GM19397 (cell line): Measurements from ENCODE around the gene COA4.
"Not testable (repeated sequence)": the region's sequence is repeated elsewhere in the genome, so short reads cannot be mapped to it uniquely, and the experiment has no call there.

ENCODE experiments used
- ATAC-seq: cut with Tn5 transposase; IDR thresholded peaks from one replicate; pipeline ENCODE4 v1.9.1; 2021; ENCODE audit warnings: mild to moderate bottlenecking, moderate library complexity; ENCODE audit not compliant: unreplicated experiment

COA4 gene

DNA sequence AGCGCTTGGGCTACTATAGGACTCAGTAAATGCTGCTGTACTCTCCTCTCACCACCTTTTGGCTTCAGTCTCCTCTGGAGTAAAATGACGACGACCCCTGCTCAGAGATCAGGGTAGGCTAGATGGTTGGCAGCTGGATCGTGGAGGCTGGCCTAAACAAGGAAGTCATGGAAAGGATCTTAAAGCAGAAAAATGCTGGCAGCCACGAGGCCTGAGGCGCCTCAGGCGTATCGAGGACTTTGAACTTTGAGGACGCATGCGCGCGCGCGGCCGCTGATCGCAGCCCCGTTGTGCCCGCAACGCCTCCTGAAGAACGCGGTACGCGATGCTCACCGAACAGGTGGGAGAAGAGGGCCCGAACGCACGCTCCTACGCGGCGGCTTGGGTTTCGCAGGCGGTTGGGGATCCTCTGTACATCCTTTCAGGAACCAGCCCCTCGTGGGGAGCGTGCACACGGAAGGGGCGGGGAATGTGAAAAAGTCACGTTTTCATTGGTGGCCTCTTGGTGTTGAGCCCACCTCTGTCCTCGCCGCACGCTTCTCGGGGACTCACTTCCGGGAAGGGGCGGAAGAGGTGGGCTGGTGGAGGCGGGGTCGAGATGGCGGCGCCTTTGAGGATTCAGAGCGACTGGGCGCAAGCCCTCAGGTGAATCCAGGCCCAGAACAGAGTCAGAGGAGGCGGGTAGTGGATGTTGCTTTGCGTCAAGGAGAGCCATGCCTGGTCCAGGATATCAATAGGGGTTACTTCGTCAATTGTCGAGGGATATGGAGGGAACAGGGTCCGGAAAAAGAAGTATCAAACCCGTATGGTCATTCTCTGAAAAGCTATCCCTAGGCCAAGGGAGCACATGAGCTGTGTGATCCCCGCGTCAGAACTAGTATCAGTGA, at the start of gene COA4, which contains the start of gene PAAF1:
TSS of gene COA4 (minus strand) at position 423 of the 887 bp plus-strand sequence. CDS start 3,468 bp downstream, outside the sequence.
TSS of gene PAAF1 (plus strand) at position 576 of the 887 bp plus-strand sequence. CDS start at position 599, 23 bp downstream.
- peak; percentile 98 for ATAC-seq

DNA sequence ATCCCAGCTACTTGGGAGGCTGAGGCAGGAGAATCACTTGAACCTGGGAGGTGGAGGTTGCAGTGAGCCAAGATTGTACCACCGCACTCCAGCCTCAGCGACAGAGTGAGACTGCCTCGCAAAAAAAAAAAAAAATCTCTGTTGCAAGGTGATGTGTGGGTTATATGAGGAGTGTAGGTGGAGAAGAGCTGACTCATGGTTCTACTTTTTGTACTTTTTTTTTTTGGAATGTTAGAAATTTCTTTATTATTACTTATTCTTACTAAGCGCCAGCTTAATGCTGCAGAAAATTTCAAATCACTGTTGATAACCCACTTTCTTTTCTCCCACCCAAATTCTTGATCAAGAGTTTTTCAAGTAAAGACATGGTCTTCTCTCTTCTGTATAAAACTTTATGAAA, 44.5 kb upstream of the COA4 start:
- ATAC-seq = no peak

DNA sequence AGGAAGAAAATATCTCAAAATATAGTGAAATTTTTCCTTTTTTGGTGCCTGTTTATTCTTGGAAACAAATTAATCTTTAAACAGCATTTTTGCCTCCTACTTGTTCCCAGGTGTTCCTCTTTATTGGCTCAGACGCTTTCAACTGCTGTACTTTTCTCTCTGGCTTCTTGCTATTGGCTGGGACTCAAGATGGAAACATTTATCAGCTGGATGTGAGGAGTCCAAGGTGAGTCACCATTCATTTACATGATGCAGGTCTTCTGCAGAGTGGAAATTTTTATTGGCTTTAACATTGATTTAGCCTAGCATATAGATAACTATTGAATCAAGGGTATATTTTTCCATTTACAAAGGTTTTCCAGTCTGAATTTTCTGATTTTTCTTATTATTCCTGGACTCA, 39.8 kb upstream of the COA4 start:
- ATAC-seq = no peak

DNA sequence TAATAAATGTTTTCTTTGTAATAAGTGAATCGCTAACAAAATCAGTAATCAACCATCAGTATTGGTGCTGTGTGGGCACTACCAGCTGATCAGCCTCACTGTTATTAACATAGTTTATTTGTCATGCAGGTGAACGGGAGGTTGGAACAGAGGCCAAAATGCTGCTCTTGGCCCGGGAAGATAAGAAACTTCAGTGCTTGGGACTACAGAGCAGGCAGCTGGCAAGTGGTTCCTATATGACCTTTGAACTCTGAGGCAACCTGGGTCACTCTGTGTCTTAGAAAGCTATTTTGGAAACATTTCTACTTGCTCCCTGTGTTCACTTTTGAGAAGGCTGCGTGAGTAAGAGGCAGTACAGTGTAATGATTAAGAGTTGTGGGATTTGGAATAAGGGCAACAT, 37.6 kb upstream of the COA4 start:
- ATAC-seq = no peak

DNA sequence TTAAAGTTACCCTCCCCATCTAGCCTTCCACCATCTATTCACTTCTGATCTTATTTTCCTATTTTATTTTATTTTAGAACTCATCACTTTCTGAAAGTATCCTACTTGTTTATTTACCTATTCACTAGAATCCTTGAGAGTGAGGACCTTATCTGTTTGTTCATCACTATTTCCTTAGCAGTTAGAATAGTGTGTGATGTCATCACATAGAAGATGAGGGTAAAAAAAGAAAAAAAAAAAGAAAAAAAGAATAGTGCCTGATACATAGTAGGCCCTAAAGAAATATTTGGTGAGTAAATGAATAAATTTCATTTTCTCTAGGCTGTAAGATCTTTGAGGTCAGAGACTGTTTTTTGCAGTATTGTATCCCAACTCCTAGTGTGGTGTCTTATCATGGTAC, 36.8 kb upstream of the COA4 start:
- ATAC-seq = no peak

DNA sequence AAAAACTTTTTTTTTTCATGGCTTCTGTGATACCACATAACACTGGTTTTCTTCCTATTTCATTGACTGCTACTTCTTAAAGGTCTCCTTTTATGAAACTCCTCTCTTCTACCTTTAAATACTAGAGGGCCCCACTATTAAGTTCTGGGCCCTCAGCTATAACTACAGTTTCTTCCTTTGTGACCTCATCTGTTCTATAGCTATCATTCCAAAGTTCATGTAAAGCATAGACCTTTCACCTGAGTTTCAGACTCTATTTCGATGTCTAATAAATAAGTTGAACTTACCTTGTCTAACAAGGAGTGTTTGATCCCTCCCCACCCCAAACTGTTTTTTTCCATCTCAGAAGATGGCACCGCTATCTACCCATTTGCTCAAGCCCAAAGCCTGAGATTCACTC, 35.4 kb upstream of the COA4 start:
- ATAC-seq = no peak

DNA sequence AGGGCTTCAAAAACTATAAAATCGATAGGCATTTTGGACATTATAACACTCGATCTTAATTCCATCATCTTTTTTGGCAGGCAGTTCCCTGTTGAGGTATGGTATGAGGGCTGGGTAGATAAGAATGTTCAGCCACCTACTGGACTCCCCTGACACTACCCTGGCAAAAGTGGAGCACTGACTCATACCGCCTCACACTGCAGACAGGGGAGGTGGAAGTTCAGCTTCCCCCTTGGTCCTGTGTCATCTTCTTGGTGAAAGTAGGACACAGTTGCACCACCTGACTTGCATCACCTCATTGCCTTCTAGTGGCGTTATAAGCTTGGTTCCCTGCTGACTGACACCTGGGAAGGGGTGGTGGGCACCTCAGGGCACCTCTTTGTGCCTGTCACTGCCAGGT, 30.5 kb upstream of the COA4 start:
- ATAC-seq = no peak

DNA sequence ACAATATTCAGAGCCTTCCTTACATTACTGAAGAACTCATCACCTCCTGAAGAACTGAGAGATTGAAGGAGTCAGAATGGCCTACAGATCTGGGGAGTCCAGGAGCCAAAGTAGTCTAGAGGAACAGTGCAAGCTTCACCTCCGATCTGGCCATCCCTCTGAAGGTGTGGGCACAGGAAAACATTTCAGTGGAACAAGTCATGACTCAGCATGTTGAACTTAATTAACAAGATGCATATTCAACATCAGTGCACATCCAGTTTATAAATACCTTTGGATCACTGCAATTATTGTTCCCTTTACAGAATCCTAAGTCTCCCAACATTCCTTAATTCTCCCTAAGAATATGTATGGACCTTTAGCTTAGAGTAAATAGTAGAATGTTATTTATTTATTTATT, 25.7 kb upstream of the COA4 start:
- no peak for ATAC-seq

DNA sequence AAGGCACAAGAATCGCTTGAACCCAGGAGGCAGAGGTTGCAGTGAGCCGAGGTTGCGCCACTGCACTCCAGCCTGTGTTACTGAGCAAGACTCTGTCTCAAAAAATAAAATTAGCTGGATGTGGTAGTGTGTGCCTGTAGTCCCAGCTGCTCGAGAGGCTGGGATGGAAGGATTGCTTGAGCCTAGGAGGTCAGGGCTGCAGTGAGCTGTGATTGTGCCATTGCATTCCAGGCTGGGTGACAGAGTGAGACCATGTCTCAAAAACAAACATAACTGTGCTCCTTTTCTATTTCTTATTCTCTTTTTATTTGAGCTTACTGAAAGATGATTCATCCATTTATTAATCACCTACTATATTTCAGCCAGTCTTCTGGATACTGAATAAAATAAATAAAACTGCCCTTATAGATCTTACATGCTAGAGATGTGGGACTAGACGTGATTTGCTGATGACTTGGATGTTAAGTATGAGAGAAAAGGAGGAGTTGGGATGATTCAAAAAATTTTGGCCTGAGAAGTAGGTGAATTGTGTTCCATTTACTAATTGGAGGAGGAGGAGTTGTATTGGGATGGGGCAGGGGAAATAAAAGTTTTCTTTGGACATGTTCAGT, 18.2 kb upstream of the COA4 start:
- ATAC-seq = no peak

DNA sequence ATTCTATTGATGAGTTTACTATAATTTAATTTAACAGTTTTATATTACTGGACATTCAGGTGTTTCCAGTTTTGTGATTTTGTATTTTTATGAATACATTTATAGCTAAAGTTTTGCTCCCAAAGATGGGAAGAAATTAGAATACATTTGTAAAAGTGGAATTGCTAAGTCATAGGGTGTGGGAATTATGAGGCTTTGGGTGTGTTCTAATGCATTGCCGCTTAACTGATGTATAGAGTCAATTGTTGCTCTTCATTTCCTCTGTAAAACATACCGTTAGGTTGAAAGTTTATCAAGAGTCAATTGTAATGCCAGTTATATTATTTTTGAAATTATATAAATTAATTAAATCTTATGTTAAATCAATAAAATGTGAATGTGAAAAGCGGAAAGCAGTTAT, 16.4 kb upstream of the COA4 start:
- ATAC-seq = no peak

DNA sequence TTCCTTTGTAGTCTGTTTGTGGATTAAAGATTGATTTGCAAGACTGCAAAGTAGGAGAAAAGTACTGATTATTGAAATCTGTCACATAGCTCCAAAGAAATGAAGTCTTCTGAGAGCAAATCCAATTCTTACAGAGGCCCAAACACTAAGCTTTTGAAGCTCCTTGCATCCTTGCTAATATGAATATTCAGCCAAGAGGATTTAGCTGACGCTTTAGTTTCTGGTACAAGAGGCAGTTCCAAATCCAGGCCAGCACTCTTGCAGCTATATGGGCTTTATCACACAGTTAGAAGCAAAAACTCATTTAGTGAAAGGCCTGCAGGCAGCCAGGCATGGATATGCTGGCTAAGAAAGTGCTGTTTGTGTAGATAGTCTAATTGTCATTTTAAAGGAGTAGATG, 12.9 kb upstream of the COA4 start:
- ATAC-seq = no peak

DNA sequence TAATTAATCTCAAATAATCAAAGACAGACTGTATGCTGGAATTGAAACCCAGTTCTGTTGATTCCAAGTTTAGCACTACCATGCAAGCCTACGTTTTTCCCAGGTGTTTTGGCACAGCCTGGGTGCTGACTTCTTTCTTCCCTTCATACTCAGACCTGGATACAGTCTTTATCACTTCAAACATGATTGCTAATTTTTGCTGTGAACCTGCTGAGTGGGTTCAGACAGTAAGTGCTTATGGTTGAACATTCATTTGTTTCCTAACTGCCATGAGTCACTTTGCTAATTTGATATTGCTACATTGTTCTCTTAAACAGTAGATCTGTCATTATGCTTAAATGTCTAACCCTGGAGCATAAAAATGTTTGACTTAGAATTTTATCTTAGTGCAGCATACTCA, 12.4 kb upstream of the COA4 start:
- no peak for ATAC-seq

DNA sequence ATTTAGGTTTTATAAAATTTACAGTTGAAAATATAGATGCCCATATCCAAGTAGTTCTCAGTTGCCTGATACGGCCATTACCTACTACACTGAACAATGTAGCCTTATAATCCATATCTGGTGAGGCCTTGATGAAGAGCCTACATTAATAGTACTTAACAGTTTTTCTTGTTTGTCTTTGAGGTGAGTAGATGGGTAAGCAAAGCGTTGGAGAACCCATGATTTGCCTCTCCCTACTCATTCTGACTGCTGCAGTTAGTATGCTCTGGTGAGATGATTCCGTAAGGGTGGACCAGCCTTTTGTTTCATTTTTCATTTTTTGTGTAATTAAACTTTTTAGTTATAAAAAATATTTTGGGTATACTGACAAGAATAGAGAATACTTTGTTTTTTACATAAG, 11.6 kb upstream of the COA4 start:
- no peak for ATAC-seq

DNA sequence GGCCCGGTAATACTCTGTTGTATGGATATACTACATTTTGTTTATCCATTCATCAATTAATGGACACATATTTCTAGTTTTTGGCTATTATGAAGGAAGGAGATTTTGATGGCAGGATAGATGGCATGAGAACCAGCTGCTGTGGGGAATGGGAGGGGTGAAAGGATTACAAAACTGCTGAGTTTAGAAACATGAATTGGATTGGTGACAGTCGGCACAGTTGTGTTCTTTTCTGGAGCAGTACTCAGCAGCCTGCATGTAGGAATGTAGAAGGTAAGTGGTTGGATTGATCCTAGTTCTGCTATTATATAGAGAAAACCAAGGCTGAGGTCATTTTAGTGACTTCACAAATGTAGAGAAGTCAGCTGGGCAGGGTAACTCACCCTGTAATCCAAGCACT, 7.2 kb upstream of the COA4 start:
- ATAC-seq = no peak

DNA sequence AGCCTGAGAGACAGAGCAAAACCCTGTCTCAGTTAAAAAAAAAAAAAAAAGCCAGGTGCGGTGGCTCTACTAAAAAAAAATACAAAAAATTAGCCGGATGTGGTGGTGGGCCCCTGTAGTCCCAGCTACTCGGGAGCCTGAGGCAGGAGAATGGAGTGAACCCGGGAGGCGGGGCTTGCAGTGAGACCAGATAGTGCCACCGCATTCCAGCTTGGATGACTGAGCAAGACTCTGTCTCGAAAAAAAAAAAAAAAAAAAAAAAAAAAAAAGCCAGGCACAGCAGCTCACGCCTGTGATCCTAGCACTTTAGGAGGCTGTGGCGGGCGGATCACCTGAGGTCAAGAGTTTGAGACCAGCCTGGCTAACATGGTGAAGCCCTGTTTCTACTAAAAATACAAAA, 3.8 kb upstream of the COA4 start:
- ATAC-seq = not testable (repeated sequence)

DNA sequence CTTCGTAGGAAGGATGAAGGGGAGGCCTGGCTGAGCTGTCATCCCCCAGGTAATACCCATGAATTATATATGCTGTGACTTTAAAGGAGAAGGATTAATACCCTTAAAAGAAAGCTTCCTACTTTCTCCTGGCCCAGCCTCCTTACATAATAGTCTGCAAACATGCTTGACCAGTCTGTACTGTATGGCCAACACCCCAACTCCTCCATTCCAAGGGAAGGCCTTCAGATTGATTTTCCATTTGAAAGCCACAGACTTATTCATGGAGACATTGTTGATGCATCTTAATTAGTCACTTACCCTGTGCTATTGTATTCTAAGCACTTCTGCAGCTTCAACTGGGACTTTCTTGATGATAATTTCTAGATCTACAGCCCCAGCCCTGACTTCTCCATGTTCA, 2.1 kb upstream of the COA4 start:
- no peak for ATAC-seq

DNA sequence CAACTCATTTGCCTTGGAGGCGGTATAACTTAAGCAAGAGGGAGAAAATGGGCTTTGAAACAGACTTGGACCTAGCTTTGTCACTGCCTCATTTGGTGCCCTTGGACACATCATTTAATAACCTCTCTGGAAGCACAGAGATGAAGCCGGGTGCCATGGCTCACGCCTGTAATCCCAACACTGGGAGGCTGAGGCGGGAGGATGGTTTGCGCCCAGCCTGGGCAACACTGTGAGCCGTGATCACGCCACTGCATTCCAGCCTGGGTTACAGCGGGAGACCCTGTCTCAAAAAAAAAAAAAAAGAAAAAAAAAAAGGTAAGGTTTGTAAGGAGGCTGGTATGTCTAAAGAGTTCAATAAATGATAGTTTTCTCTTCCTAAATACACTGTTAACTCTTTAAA, 806 bp downstream of the COA4 start:
- ATAC-seq = no peak

DNA sequence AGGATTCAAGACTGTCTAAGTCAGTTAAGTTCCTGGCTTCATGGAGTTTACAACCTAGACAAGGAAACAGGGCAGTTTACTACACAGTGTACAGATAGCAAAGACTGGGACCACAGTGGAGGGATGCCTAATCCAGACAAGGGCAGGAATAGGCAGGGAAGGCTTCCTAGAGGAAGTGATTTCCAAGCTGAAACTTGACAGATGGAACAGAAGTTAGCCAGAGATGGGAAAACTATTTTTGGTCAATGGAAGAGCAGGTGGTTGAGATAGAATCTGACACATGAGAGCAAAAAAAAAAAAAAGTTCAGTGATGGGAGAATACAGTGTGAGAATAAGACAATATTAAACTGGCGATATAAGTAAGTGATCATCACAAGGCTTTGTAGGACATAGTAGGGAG, 1.3 kb downstream of the COA4 start:
- ATAC-seq = no peak

DNA sequence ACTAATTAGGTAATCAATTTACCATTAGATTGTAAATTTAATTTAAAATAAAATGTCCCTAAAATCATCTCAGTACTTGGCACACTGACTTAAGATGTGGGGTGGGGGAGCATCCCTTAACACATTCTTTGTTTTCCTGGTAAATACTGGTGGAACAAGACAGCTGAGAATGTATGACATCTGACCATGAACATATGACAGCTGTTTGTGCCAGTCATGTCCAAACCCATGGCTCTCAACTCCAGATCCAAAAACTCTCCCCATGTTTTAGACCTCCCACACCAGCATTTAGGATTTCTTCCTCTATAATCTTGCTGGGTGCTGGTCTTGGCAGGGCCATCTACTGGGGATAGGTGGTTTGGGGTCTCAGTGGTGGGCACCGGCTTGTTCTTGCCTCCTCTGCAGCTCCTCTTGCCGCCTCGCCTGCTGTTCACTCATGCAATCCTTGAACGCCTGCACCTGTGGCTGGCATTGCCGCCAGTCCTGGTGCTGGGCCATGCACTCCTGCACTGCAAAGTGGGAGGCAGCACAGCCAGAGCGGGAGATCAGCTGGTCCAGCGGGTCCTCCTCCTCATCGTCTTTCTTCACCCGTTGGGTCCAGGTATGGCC, 3.8 kb downstream of the COA4 start:
- ATAC-seq = no peak

DNA sequence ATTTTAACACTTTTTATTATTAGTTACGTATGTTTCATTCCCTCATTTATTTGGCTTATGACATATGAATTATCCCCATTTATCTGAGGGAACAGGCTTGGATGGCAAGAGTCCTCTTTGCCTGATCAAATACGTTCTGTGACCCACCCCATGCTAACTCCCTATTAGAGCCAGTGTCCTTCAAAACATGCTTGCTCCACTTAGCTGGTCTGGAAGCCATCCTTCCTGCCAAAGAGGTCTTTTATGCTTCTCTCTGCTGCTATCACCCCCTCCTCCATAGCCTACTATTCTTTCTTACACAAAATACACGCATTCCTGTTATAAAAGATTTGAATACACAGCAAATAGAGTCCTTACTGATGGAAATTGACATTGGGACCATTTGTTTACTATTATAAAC, 6.4 kb downstream of the COA4 start:
- ATAC-seq = no peak

DNA sequence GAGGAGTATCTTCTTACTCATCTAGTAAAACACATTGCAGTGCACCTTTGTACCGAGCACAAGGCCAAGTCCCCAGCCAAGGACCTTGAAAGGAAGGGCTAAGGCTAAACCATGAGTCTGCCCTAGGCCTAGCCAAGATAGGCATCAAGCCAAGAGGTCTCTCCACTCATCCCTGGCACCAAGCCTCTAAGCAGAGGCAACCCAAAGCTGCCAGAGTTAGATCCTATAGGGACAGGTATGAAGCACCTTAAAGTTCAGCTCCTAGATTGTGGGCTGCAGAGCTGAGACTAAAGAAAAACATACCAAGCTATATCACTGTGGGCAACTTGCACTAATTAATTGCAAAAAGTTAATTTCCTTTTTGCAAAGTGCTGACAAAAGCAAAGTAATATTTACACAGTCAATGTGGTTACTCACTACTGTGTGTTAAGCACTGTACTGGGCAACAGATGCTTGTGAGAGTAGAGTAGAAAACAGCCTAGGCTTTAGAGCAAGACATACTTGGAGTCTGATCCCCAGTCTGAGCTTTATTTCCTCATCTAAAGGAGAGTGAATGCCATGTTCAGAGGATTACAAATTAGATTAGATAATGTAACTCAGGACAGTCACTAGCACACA, 7.2 kb downstream of the COA4 start:
- no peak for ATAC-seq

DNA sequence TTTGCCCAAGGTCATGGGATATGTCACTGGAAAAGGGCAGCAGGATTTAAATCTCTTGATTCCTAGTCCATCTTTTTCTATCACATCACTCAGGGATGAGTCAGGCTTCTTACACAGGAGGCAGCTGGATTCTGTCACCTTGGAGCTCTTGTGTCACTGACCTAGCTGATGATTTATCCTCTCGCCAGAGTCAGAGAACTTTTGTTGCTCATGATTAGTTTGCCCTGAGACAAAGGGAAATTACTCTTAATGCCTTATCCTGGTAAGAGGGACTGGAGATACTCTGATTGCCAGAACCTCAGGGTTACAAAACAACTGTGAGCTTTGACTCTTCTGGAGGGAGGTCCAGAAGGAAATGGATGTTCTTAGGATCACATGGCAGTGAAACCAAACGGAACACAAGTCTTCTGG, 10.1 kb downstream of the COA4 start:
- no peak for ATAC-seq
